MM.1S (cell line): ENCODE data around the gene CEP63.

Source experiments
- DNase-seq: peaks from one replicate; pipeline ENCODE4 v3.0.0-alpha.2; 2015
- H2AFZ ChIP-seq: fragments of 300-600 bp; sonication (generic); 2 replicates; pipeline ENCODE4 v1.6.0; 2016; ENCODE audit warnings: antibody characterized with exemption, low read length
- H3F3A ChIP-seq: fragments of 300-600 bp; sonication (generic); 2 replicates; pipeline ENCODE4 v1.6.1; 2016; ENCODE audit warnings: mild to moderate bottlenecking, antibody characterized with exemption, low read length, moderate library complexity, mixed read lengths; ENCODE audit not compliant: insufficient read depth
- H3K27ac ChIP-seq: fragments of 300-600 bp; sonication (generic); 2 replicates; pipeline ENCODE4 v1.5.1; 2016; ENCODE audit warnings: mild to moderate bottlenecking, low read length
- H3K27me3 ChIP-seq: fragments of 300-600 bp; sonication (generic); replicated peaks from 2 replicates; pipeline ENCODE4 v1.6.0; 2016; ENCODE audit warnings: low read length; ENCODE audit not compliant: insufficient read depth
- H3K36me3 ChIP-seq: fragments of 300-600 bp; sonication (generic); replicated peaks from 2 replicates; pipeline ENCODE4 v1.6.1; 2016; ENCODE audit warnings: mild to moderate bottlenecking, low read length, mixed read lengths; ENCODE audit not compliant: insufficient read depth
- H3K4me1 ChIP-seq: fragments of 300-600 bp; sonication (generic); 2 replicates; pipeline ENCODE4 v1.6.1; 2016; ENCODE audit warnings: low read length, mixed read lengths
- H3K4me2 ChIP-seq: fragments of 300-600 bp; sonication (generic); 2 replicates; pipeline ENCODE4 v1.6.0; 2016; ENCODE audit warnings: low read depth, low read length
- H3K4me3 ChIP-seq: fragments of 300-600 bp; sonication (generic); 2 replicates; pipeline ENCODE4 v1.5.1; 2016; ENCODE audit warnings: low read length, mixed read lengths
- H3K79me2 ChIP-seq: fragments of 300-600 bp; sonication (generic); 2 replicates; pipeline ENCODE4 v1.6.1; 2016; ENCODE audit warnings: mixed run types, low read length, mixed read lengths
- H3K9ac ChIP-seq: fragments of 300-600 bp; sonication (generic); 2 replicates; pipeline ENCODE4 v1.6.1; 2016; ENCODE audit warnings: low read length, mixed read lengths
- H3K9me2 ChIP-seq: fragments of 300-600 bp; sonication (generic); replicated peaks from 2 replicates; pipeline ENCODE4 v1.6.1; 2016; ENCODE audit warnings: mild to moderate bottlenecking, low read length, mixed read lengths; ENCODE audit not compliant: insufficient read depth
- H3K9me3 ChIP-seq: fragments of 300-600 bp; sonication (generic); replicated peaks from 2 replicates; pipeline ENCODE4 v1.6.1; 2016; ENCODE audit warnings: mild to moderate bottlenecking, low read length, mixed read lengths; ENCODE audit not compliant: insufficient read depth
- H4K20me1 ChIP-seq: fragments of 300-600 bp; sonication (generic); 2 replicates; pipeline ENCODE4 v1.6.1; 2016; ENCODE audit warnings: mild to moderate bottlenecking, low read length, moderate library complexity, mixed read lengths; ENCODE audit not compliant: insufficient read depth
- CTCF ChIP-seq: fragments of 300-600 bp; sonication (generic); IDR thresholded peaks from 2 replicates; pipeline ENCODE4 v1.5.1; 2016; ENCODE audit warnings: antibody characterized with exemption, low read length, mixed read lengths
- EZH2 ChIP-seq: fragments of 300-600 bp; sonication (generic); optimal IDR thresholded peaks from 2 replicates; pipeline ENCODE3; 2017; ENCODE audit warnings: low read depth, mild to moderate bottlenecking, antibody characterized with exemption, low read length, mixed read lengths
- EZH2phosphoT487 ChIP-seq: fragments of 300-600 bp; sonication (generic); IDR thresholded peaks from 2 replicates; pipeline ENCODE4 v1.6.1; 2018; ENCODE audit warnings: antibody characterized with exemption, low read length

The CEP63 gene

GRCh38 chr3:134526319-134526718 is 40.5 kb downstream of the CEP63 start:
- H3K27me3 ChIP-seq: no peaks in the 10 kb centered on the region
- peaks cover 59% of the 10 kb centered on the region for H3K79me2 ChIP-seq
- no peak for TF ChIP-seq CTCF
- no peak for TF ChIP-seq EZH2phosphoT487
- no peak for TF ChIP-seq EZH2
- no peak overlapping the region for H3K4me2 ChIP-seq
- no peak overlapping the region for H3K4me3 ChIP-seq
- H3K36me3 ChIP-seq: no peaks in the 10 kb centered on the region
- no peak overlapping the region for H3K9ac ChIP-seq
- no peaks in the 10 kb centered on the region for H3F3A ChIP-seq
- H3K4me1 ChIP-seq: no peaks in the 10 kb centered on the region
- no peaks in the 10 kb centered on the region for H4K20me1 ChIP-seq
- no peak for DNase-seq
- H3K9me2 ChIP-seq: no peaks in the 10 kb centered on the region
- 0 out of 2 replicates have a peak, but pooled peaks cover 3% of the 10 kb centered on the region for H3K9me3 ChIP-seq
- no peak overlapping the region for H3K27ac ChIP-seq
- H2AFZ ChIP-seq: no peak overlapping the region

- no peaks in the 10 kb centered on the region for H3K9me2 ChIP-seq
- H2AFZ ChIP-seq: no peak overlapping the region
These were observed 41.2 kb downstream of the CEP63 start for GRCh38 chr3:134527037-134527436.

GRCh38 chr3:134527538-134528186 is 41.8 kb downstream of the CEP63 start:
- Histone ChIP-seq H4K20me1 (no peaks in the 10 kb centered on the region), H3K36me3 (no peaks in the 10 kb centered on the region), H3K9ac (no peak overlapping the region), H3K9me3 (0 out of 2 replicates have a peak, but pooled peaks cover 1% of the 10 kb centered on the region), H3K9me2 (no peaks in the 10 kb centered on the region), H3K4me3 (no peak overlapping the region), H3K27ac (no peak overlapping the region), H3K27me3 (no peaks in the 10 kb centered on the region), H3K79me2 (peaks cover 51% of the 10 kb centered on the region), H2AFZ (no peak overlapping the region), H3K4me1 (no peaks in the 10 kb centered on the region), H3K4me2 (no peak overlapping the region), H3F3A (no peaks in the 10 kb centered on the region)
- TF ChIP-seq EZH2phosphoT487 (no peak), CTCF (no peak), EZH2 (no peak)
- DNase-seq: no peak

More at GRCh38 chr3:134527037-134527436, 41.2 kb downstream of the CEP63 start:
- no peak overlapping the region for H3K4me3 ChIP-seq
- no peaks in the 10 kb centered on the region for H3F3A ChIP-seq
- no peaks in the 10 kb centered on the region for H4K20me1 ChIP-seq
- no peak overlapping the region for H3K27ac ChIP-seq
- TF ChIP-seq EZH2: no peak
- no peak for TF ChIP-seq CTCF
- TF ChIP-seq EZH2phosphoT487: no peak
- no peak for DNase-seq
- H3K79me2 ChIP-seq: peaks cover 54% of the 10 kb centered on the region
- H3K9me3 ChIP-seq: 0 out of 2 replicates have a peak, but pooled peaks cover 3% of the 10 kb centered on the region
- no peaks in the 10 kb centered on the region for H3K4me1 ChIP-seq
- H3K9ac ChIP-seq: no peak overlapping the region
- no peaks in the 10 kb centered on the region for H3K27me3 ChIP-seq
- H3K4me2 ChIP-seq: no peak overlapping the region
- H3K36me3 ChIP-seq: no peaks in the 10 kb centered on the region
